Neural progenitor cell (in vitro differentiated cells): ENCODE measurements around the gene MFAP2. TPM values are rescaled to one million over a fixed set of nuclear protein-coding genes. Genes with fewer than 3 reads are reported as not detected.

Source experiments
- DNase-seq: peaks from one replicate; pipeline ENCODE4 v3.0.0-alpha.2; 2016; ENCODE audit warnings: low spot score
- H2AFZ ChIP-seq: fragments of 200-600 bp; sonication (generic); replicated peaks from 2 replicates; pipeline ENCODE4 v1.6.1; 2016; ENCODE audit warnings: antibody characterized with exemption
- H3F3A ChIP-seq: fragments of 200-600 bp; sonication (generic); 2 replicates; pipeline ENCODE4 v1.6.1; 2016; ENCODE audit warnings: antibody characterized with exemption, low read depth
- H3K27ac ChIP-seq: fragments of 200-600 bp; sonication (generic); 2 replicates; pipeline ENCODE4 v1.5.1; 2016; ENCODE audit warnings: mild to moderate bottlenecking
- H3K27me3 ChIP-seq: fragments of 200-600 bp; sonication (generic); 2 replicates; pipeline ENCODE4 v1.6.1; 2016; ENCODE audit warnings: mild to moderate bottlenecking, moderate library complexity
- H3K36me3 ChIP-seq: fragments of 200-600 bp; sonication (generic); 2 replicates; pipeline ENCODE4 v1.5.1; 2016
- H3K4me1 ChIP-seq: fragments of 200-600 bp; sonication (generic); 2 replicates; pipeline ENCODE4 v1.6.1; 2016; ENCODE audit warnings: mixed run types
- H3K4me2 ChIP-seq: fragments of 200-600 bp; sonication (generic); 2 replicates; pipeline ENCODE4 v1.6.1; 2016
- H3K4me3 ChIP-seq: fragments of 200-600 bp; sonication (generic); 2 replicates; pipeline ENCODE4 v1.5.1; 2016
- H3K79me2 ChIP-seq: fragments of 200-600 bp; sonication (generic); 2 replicates; pipeline ENCODE4 v1.6.1; 2016; ENCODE audit warnings: low read depth
- H3K9ac ChIP-seq: fragments of 200-600 bp; sonication (generic); 2 replicates; pipeline ENCODE4 v1.6.1; 2016
- H3K9me3 ChIP-seq: fragments of 200-600 bp; sonication (generic); 2 replicates; pipeline ENCODE4 v1.5.1; 2016; ENCODE audit warnings: low read depth
- H4K20me1 ChIP-seq: fragments of 200-600 bp; sonication (generic); 2 replicates; pipeline ENCODE4 v1.6.1; 2016; ENCODE audit warnings: low read depth
- H3K27ac Mint-ChIP-seq: 3 replicates; pipeline ENCODE4 v1.8.0; 2021; ENCODE audit warnings: mixed read lengths
- H3K27me3 Mint-ChIP-seq: 2 replicates; pipeline ENCODE4 v1.8.0; 2022; ENCODE audit warnings: low read depth, mild to moderate bottlenecking, inconsistent platforms, moderate library complexity, mixed read lengths; ENCODE audit not compliant: insufficient read depth
- H3K36me3 Mint-ChIP-seq: 3 replicates; pipeline ENCODE4 v1.8.0; 2021; ENCODE audit warnings: mixed read lengths
- H3K4me1 Mint-ChIP-seq: 3 replicates; pipeline ENCODE4 v1.8.0; 2021; ENCODE audit warnings: mixed read lengths
- H3K4me3 Mint-ChIP-seq: 3 replicates; pipeline ENCODE4 v1.8.0; 2021; ENCODE audit warnings: mild to moderate bottlenecking, moderate library complexity, mixed read lengths
- H3K9me3 Mint-ChIP-seq: 3 replicates; pipeline ENCODE4 v1.8.0; 2020; ENCODE audit warnings: mixed read lengths
- CTCF ChIP-seq: fragments of 200-600 bp; sonication (generic); IDR thresholded peaks from 2 replicates; pipeline ENCODE4 v1.5.1; 2017; ENCODE audit warnings: antibody characterized with exemption, mild to moderate bottlenecking
- EZH2 ChIP-seq: fragments of 200-600 bp; sonication (generic); IDR thresholded peaks from 2 replicates; pipeline ENCODE4 v1.6.1; 2017; ENCODE audit warnings: antibody characterized with exemption, mild to moderate bottlenecking, moderate library complexity
- EZH2phosphoT487 ChIP-seq: fragments of 200-600 bp; sonication (generic); IDR thresholded peaks from 2 replicates; pipeline ENCODE4 v1.6.1; 2017; ENCODE audit warnings: antibody characterized with exemption
- total RNA-seq: library from RNA; depleted of rRNA; stranded (reverse); fragments of >200 nt; gene quantifications from 2 replicates; pipeline ENCODE4 v1.2.3, GENCODE V29; 2015; ENCODE audit warnings: low replicate concordance

Gene MFAP2
- total RNA-seq, 1 donor from 2014 or later = 68.8 TPM

DNA sequence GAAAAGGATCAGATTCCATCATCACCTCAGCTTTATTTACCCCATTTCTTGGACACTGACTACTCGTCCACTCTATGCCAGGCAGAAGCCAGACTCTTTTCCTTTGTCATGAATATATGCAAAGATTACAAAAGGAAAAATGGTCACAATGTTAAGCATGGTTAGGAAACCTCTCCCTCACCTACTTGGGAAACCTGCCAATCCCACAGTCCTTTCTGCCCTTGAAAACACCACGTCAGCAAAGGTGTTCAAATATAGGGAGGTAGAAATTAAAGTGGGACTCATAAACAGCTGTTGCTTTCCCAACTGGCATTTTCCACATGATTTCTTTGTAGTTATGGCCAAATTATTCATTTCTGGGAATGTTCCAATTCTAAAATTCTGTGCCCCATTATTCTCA lies 47.5 kb upstream of the MFAP2 start:
- no peak for DNase-seq
- no peaks in the 10 kb centered on the region for H3K9me3 Mint-ChIP-seq
- H3K27ac Mint-ChIP-seq = peak overlapping the region; percentile 42
- Histone ChIP-seq H3K36me3 (no peaks in the 10 kb centered on the region), H3F3A (peaks cover 18% of the 10 kb centered on the region), H3K9me3 (no peaks in the 10 kb centered on the region), H2AFZ (no peak overlapping the region), H3K4me3 (no peak overlapping the region), H4K20me1 (no peaks in the 10 kb centered on the region), H3K4me1 (peaks cover 18% of the 10 kb centered on the region), H3K79me2 (no peaks in the 10 kb centered on the region), H3K9ac (no peak overlapping the region), H3K4me2 (no peak overlapping the region), H3K27me3 (no peaks in the 10 kb centered on the region), H3K27ac (no peak overlapping the region)
- H3K27me3 Mint-ChIP-seq = peaks cover 3% of the 10 kb centered on the region
- peaks cover 15% of the 10 kb centered on the region for H3K36me3 Mint-ChIP-seq
- H3K4me3 Mint-ChIP-seq = no peak overlapping the region
- H3K4me1 Mint-ChIP-seq = peaks cover 20% of the 10 kb centered on the region
- TF ChIP-seq CTCF (no peak), EZH2phosphoT487 (no peak), EZH2 (no peak)

DNA sequence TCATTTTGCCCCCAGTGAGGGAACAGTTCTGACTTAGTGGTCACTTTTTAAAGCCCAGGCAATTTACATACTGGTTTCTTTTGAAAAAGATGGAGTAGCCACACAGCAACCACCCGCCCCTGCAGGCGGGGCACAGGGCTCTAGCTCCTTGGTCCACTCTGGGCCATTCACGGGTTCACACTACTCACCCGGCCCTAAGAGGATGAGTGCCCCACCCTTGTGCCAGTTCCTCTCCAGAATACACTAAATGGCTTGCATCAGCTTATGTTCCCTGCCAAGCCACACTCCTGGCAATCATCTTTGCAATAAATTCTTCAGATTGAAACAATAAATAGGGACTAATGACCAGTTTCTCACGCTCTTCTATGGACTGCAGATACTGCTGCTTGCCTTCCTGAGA lies 47.0 kb upstream of the MFAP2 start:
- Mint-ChIP-seq H3K27me3 (peaks cover 3% of the 10 kb centered on the region), H3K4me1 (peaks cover 20% of the 10 kb centered on the region), H3K9me3 (no peaks in the 10 kb centered on the region), H3K36me3 (peaks cover 15% of the 10 kb centered on the region), H3K4me3 (no peak overlapping the region), H3K27ac (peak overlapping the region; percentile 42)
- peaks cover 19% of the 10 kb centered on the region for H3K4me1 ChIP-seq
- H4K20me1 ChIP-seq = no peaks in the 10 kb centered on the region
- no peak overlapping the region for H3K9ac ChIP-seq
- H3K4me2 ChIP-seq = no peak overlapping the region
- H3K27me3 ChIP-seq = no peaks in the 10 kb centered on the region
- peaks cover 21% of the 10 kb centered on the region for H3F3A ChIP-seq
- H3K36me3 ChIP-seq = no peaks in the 10 kb centered on the region
- H3K79me2 ChIP-seq = no peaks in the 10 kb centered on the region
- DNase-seq = no peak
- no peaks in the 10 kb centered on the region for H3K9me3 ChIP-seq
- no peak overlapping the region for H2AFZ ChIP-seq
- TF ChIP-seq EZH2phosphoT487 (no peak), CTCF (no peak), EZH2 (no peak)
- no peak overlapping the region for H3K4me3 ChIP-seq
- no peak overlapping the region for H3K27ac ChIP-seq

DNA sequence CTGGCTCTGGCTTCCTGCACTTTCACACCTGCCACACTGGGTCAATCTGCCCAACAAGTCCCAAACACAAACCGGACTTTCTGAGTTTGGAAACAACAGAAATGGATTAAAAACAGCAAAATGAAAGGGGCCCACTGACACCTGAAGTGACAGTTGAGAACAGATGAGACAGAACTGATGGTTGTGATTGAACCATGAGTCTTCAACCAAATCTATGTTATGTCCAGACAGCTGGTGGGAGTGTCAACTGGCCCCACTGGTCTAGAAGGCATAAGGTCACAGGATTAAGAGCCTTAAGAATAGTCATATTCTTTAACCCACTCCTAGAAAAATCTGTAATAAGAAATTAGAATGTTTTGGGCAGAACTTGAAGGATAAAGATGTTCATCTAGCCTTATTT lies 44.3 kb upstream of the MFAP2 start:
- Histone ChIP-seq H3K9ac (no peak overlapping the region), H2AFZ (no peak overlapping the region), H3K27me3 (no peaks in the 10 kb centered on the region), H3K79me2 (no peaks in the 10 kb centered on the region), H3K27ac (peak overlapping the region; percentile 86), H3K4me3 (no peak overlapping the region), H3F3A (peaks cover 25% of the 10 kb centered on the region), H4K20me1 (no peaks in the 10 kb centered on the region), H3K4me2 (peak overlapping the region; percentile 56), H3K9me3 (no peaks in the 10 kb centered on the region), H3K36me3 (peaks cover 4% of the 10 kb centered on the region), H3K4me1 (peaks cover 19% of the 10 kb centered on the region)
- H3K9me3 Mint-ChIP-seq = no peaks in the 10 kb centered on the region
- TF ChIP-seq CTCF (no peak), EZH2phosphoT487 (no peak), EZH2 (no peak)
- H3K4me3 Mint-ChIP-seq = no peak overlapping the region
- H3K27ac Mint-ChIP-seq = no peak overlapping the region
- peaks cover 5% of the 10 kb centered on the region for H3K4me1 Mint-ChIP-seq
- H3K27me3 Mint-ChIP-seq = peaks cover 3% of the 10 kb centered on the region
- DNase-seq = no peak
- peaks cover 29% of the 10 kb centered on the region for H3K36me3 Mint-ChIP-seq
